HepG2 (cell line): ENCODE data around the gene ALS2CL. TPM values are rescaled to one million over a fixed set of nuclear protein-coding genes. Genes with fewer than 3 reads are reported as not detected.

ENCODE experiments used
- ATAC-seq: fragments of 200-7000 bp; cut with Tn5 transposase; 3 replicates; pipeline ENCODE4 v1.9.1; 2020; ENCODE audit warnings: mild to moderate bottlenecking, moderate library complexity
- BruUV-seq: library from RNA; stranded (reverse); fragments of 400-500 nt; replicated peaks from 2 replicates; lab custom pipeline; 2021; lab: Mats Ljungman, UMichigan
- CTCF ChIA-PET: fragments of 300-600 bp; formaldehyde crosslinking; extraction: SDS; loops from one replicate; lab custom pipeline; 2021; ENCODE audit warnings: low total read pairs, inconsistent platforms, low intra/inter-chr PET ratio; lab: Yijun Ruan, JAX
- POLR2A ChIA-PET: fragments of 350-600 bp; sonication (Branson Sonifier 250); formaldehyde crosslinking; loops from one replicate; lab custom pipeline; 2020; ENCODE audit warnings: antibody characterized with exemption, inconsistent platforms; lab: Yijun Ruan, JAX
- DNase-seq: peaks from one replicate; pipeline ENCODE4 v3.0.0-alpha.2; 2015; ENCODE audit warnings: low spot score
- FAIRE-seq: peaks from 3 replicates; lab custom pipeline; 2011; peaks lifted over from hg19 to GRCh38; lab: Jason Lieb, UNC
- H2AFZ ChIP-seq: one replicate; pipeline ENCODE4 v1.6.1; 2011; ENCODE audit warnings: low read length, inconsistent platforms
- H3K27ac ChIP-seq: fragments of 300-600 bp; 3 replicates; pipeline ENCODE4 v1.8.0; 2011; ENCODE audit warnings: mixed run types, mild to moderate bottlenecking, mixed read lengths, low read length, inconsistent platforms; ENCODE audit not compliant: insufficient read depth; ENCODE audit errors: extremely low read length
- H3K27me3 ChIP-seq, 2 experiments: fragments of 200-600 bp in 1 of 2; 2 replicates in 1 of 2; 3 replicates in 1 of 2; pipeline versions ENCODE4 v1.6.0 to v1.8.0; 2011; ENCODE audit warnings: low read length in 2 of 2, mild to moderate bottlenecking in 2 of 2, moderate library complexity in 2 of 2, inconsistent platforms in 1 of 2; ENCODE audit not compliant: insufficient read depth in 2 of 2, control insufficient read depth in 1 of 2
- H3K36me3 ChIP-seq, 2 experiments: fragments of 200-600 bp in 1 of 2; replicated peaks in 1 of 2; 2 replicates in 1 of 2; 3 replicates in 1 of 2; pipeline versions ENCODE4 v1.5.1 to v1.8.0; 2011; ENCODE audit warnings: low read length in 2 of 2, inconsistent platforms in 1 of 2; ENCODE audit not compliant: insufficient read depth in 2 of 2, control insufficient read depth in 1 of 2
- H3K4me1 ChIP-seq: 2 replicates; pipeline ENCODE4 v1.5.1; 2012; ENCODE audit warnings: low read length, inconsistent platforms; ENCODE audit not compliant: insufficient read depth
- H3K4me2 ChIP-seq: 2 replicates; pipeline ENCODE4 v1.6.0; 2011; ENCODE audit warnings: low read depth, low read length, inconsistent platforms
- H3K4me3 ChIP-seq, 3 experiments: fragments of 200-600 bp in 1 of 3; sonication (generic), shearing (Covaris generic) in 1 of 3; replicated peaks in 1 of 3; 2 replicates each; pipeline ENCODE4 v1.5.1; 2011 to 2016; ENCODE audit warnings: low read length in 3 of 3, inconsistent platforms in 2 of 3, low read depth in 2 of 3, mild to moderate bottlenecking in 2 of 3, control low read depth in 1 of 3, mixed read lengths in 1 of 3; ENCODE audit not compliant: insufficient read depth in 1 of 3
- H3K79me2 ChIP-seq: one replicate; pipeline ENCODE4 v1.6.1; 2011; ENCODE audit warnings: low read length, inconsistent platforms; ENCODE audit not compliant: insufficient read depth
- H3K9ac ChIP-seq: 2 replicates; pipeline ENCODE4 v1.6.0; 2011; ENCODE audit warnings: mild to moderate bottlenecking, low read depth, low read length, inconsistent platforms; ENCODE audit not compliant: insufficient read depth
- H3K9me3 ChIP-seq: 2 replicates; pipeline ENCODE4 v1.5.1; 2012; ENCODE audit warnings: mild to moderate bottlenecking, low read length
- H4K20me1 ChIP-seq: 2 replicates; pipeline ENCODE4 v1.6.0; 2011; ENCODE audit warnings: inconsistent platforms, mild to moderate bottlenecking, low read length, moderate library complexity; ENCODE audit not compliant: insufficient read depth
- ATAD3A ChIP-seq: sonication (generic); formaldehyde crosslinking; IDR thresholded peaks from 2 replicates; pipeline ENCODE4 v1.4.0; 2020; ENCODE audit warnings: missing genetic modification reagents
- SIX1 ChIP-seq: sonication (generic); formaldehyde crosslinking; IDR thresholded peaks from 2 replicates; pipeline ENCODE4 v1.4.0; 2020; ENCODE audit warnings: missing genetic modification reagents, borderline replicate concordance
- WGBS: methylation state at CpG from one replicate; pipeline ENCODE4 v1.1.6; 2017; ENCODE audit warnings: low lambda C conversion rate; 5-methylcytosine and 5-hydroxymethylcytosine counted together
- in situ Hi-C: cut with HindIII; loops from 2 replicates; pipeline ENCODE4 v1.10.0; 2017; ENCODE audit warnings: low pct_unique_long_range_greater_than_20kb; ENCODE audit not compliant: extremely low pct_ligation_motif_present
- intact Hi-C: fragments of 100-400 bp; cut with micrococcal nuclease; formaldehyde crosslinking; loops from one replicate; pipeline ENCODE4 v1.10.0; 2022; ENCODE audit not compliant: unreplicated experiment
- polyA plus RNA-seq, 8 experiments: library from polyadenylated mRNA; depleted of rRNA in 3 of 8; stranded (reverse) in 7 of 8; unstranded in 1 of 8; fragments of >200 nt; fragmentation: Illumina TruSeq in 4 of 8; extraction: Trizol in 4 of 8; gene quantifications; 2 replicates each; pipeline versions ENCODE4 v1.2.1 to v1.2.3, GENCODE V29; 2011 to 2016; ENCODE audit warnings: low read depth in 4 of 8, missing spikeins in 1 of 8, mixed read lengths in 1 of 8; ENCODE audit not compliant: insufficient read depth in 1 of 8
- total RNA-seq, 5 experiments: library from RNA; depleted of rRNA; stranded (reverse); fragments of >200 nt; fragmentation: Illumina TruSeq; extraction: Trizol; gene quantifications; 2 replicates each; pipeline ENCODE4 v1.2.3, GENCODE V29; 2016; ENCODE audit warnings: low read depth in 1 of 5
- TF ChIP-seq, protein P1 (sequence below): sonication (generic); formaldehyde crosslinking; IDR thresholded peaks from 2 replicates; pipeline ENCODE4 v1.5.0; 2020; ENCODE audit warnings: mild to moderate bottlenecking, missing genetic modification reagents

The ALS2CL gene
- total and polyA plus RNA-seq, 2 of the 13 experiments (the other 11 are each of a cell fraction or from before 2014, with no cell fraction given), result not detected

DNA sequence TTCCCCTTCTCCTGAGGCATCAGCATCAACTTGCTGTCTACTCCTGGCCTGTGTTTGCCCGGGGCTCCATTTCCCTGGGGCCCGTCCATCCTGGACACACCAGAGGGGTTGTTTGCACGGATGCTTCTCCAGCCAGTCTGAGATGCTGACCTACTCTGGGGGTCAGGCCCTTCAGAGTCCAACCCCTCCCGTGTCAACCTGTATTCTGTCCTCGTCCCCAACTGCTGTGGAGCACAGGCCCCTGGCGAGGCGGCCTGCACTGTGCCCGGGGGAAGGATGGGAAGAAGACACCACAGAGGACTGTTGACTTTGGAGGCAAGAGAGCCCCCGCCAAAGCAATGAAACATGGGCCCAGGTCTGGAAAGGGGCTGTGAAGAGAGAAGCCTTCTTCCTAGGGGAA is 25.8 kb downstream of the ALS2CL start:
- Histone ChIP-seq H3K79me2 (no peaks in the 10 kb centered on the region), H4K20me1 (no peaks in the 10 kb centered on the region), H3K27me3 (peaks cover 1 to 24% of the 10 kb centered on the region in 2 experiments; a peak in 1 of 5 replicates), H3K9me3 (no peaks in the 10 kb centered on the region), H3K4me3 (no peak overlapping the region), H3K27ac (no peak overlapping the region), H3K4me2 (no peak overlapping the region), H3K9ac (no peak overlapping the region), H3K36me3 (no peaks in the 10 kb centered on the region), H2AFZ (no peak overlapping the region), H3K4me1 (no peaks in the 10 kb centered on the region)
- ATAC-seq (no peak), DNase-seq (no peak), FAIRE-seq (no peak)
- intact Hi-C loops (no loop called here), in situ Hi-C loops (loop anchor here (10.0 kb wide), 1 partner anchor 183 kb away; no protein-coding TSS in a partner anchor)
- 23% methylated on average over 3 of the region's 9 CpGs for WGBS
- no TSS peak for BruUV-seq
- ChIA-PET POLR2A (no interaction called here), CTCF (no interaction called here)
- no peak for TF ChIP-seq SIX1 (CRISPR knock-in tag)
- TF ChIP-seq, protein P1, sequence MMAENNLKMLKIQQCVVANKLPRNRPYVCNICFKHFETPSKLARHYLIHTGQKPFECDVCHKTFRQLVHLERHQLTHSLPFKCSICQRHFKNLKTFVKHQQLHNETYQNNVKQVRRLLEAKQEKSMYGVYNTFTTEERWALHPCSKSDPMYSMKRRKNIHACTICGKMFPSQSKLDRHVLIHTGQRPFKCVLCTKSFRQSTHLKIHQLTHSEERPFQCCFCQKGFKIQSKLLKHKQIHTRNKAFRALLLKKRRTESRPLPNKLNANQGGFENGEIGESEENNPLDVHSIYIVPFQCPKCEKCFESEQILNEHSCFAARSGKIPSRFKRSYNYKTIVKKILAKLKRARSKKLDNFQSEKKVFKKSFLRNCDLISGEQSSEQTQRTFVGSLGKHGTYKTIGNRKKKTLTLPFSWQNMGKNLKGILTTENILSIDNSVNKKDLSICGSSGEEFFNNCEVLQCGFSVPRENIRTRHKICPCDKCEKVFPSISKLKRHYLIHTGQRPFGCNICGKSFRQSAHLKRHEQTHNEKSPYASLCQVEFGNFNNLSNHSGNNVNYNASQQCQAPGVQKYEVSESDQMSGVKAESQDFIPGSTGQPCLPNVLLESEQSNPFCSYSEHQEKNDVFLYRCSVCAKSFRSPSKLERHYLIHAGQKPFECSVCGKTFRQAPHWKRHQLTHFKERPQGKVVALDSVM (CRISPR knock-in tag), result no peak

DNA sequence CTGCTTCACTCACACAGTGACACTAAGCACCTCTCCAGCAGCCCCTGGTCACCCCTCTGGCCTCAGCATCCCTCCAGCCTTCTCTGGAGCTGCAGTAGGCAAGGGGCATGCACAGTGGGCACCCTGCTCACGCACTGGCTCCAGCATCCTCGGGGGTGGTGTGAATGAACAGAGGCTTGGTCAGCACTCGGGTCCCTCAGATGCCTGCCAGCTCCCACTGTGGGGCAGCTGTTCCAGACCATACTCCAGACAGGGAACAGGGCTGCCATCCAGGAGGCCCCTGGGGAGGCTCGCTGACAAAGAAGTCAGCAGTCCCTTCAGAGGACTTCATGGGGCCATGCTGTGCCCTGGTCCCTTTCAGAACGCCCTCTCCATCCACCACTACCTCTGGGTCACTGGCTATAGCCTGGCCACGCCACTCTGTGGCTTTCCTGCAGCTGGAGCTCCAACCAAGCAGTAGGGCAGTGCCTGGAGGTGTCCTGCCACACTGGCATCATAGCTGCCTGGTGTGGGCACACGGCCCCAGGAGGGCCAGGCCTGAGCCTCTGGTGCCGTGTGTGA is 26.3 kb downstream of the ALS2CL start:
- 0% methylated on average over 2 of the region's 8 CpGs for WGBS
- POLR2A ChIA-PET, result no interaction called here

More for the DNA sequence above, 26.3 kb downstream of the ALS2CL start:
- Histone ChIP-seq H4K20me1 (no peaks in the 10 kb centered on the region), H3K4me3 (no peak overlapping the region), H3K9ac (no peak overlapping the region), H3K36me3 (no peaks in the 10 kb centered on the region), H3K79me2 (no peaks in the 10 kb centered on the region), H3K4me1 (no peaks in the 10 kb centered on the region), H3K27ac (no peak overlapping the region), H3K27me3 (peaks cover 1 to 27% of the 10 kb centered on the region in 2 experiments; a peak in 1 of 5 replicates), H3K9me3 (no peaks in the 10 kb centered on the region), H2AFZ (no peak overlapping the region), H3K4me2 (no peak overlapping the region)
- FAIRE-seq (no peak), DNase-seq (no peak), ATAC-seq (no peak)
- BruUV-seq, result no TSS peak
- in situ Hi-C loops, result loop anchor here (10.0 kb wide), 1 partner anchor 182 kb away; no protein-coding TSS in a partner anchor
- TF ChIP-seq ATAD3A (CRISPR knock-in tag), result no peak
- CTCF ChIA-PET, result no interaction called here
- intact Hi-C loops, result no loop called here
